Neural progenitor cell (in vitro differentiated cells): ENCODE measurements around the gene ADAM17. TPM values are rescaled to one million over a fixed set of nuclear protein-coding genes. Genes with fewer than 3 reads are reported as not detected.

ENCODE experiments used
- DNase-seq: peaks from one replicate; pipeline ENCODE4 v3.0.0-alpha.2; 2016; ENCODE audit warnings: low spot score
- H2AFZ ChIP-seq: fragments of 200-600 bp; sonication (generic); replicated peaks from 2 replicates; pipeline ENCODE4 v1.6.1; 2016; ENCODE audit warnings: antibody characterized with exemption
- H3F3A ChIP-seq: fragments of 200-600 bp; sonication (generic); 2 replicates; pipeline ENCODE4 v1.6.1; 2016; ENCODE audit warnings: antibody characterized with exemption, low read depth
- H3K27ac ChIP-seq: fragments of 200-600 bp; sonication (generic); 2 replicates; pipeline ENCODE4 v1.5.1; 2016; ENCODE audit warnings: mild to moderate bottlenecking
- H3K27me3 ChIP-seq: fragments of 200-600 bp; sonication (generic); 2 replicates; pipeline ENCODE4 v1.6.1; 2016; ENCODE audit warnings: mild to moderate bottlenecking, moderate library complexity
- H3K36me3 ChIP-seq: fragments of 200-600 bp; sonication (generic); 2 replicates; pipeline ENCODE4 v1.5.1; 2016
- H3K4me1 ChIP-seq: fragments of 200-600 bp; sonication (generic); 2 replicates; pipeline ENCODE4 v1.6.1; 2016; ENCODE audit warnings: mixed run types
- H3K4me2 ChIP-seq: fragments of 200-600 bp; sonication (generic); 2 replicates; pipeline ENCODE4 v1.6.1; 2016
- H3K4me3 ChIP-seq: fragments of 200-600 bp; sonication (generic); 2 replicates; pipeline ENCODE4 v1.5.1; 2016
- H3K79me2 ChIP-seq: fragments of 200-600 bp; sonication (generic); 2 replicates; pipeline ENCODE4 v1.6.1; 2016; ENCODE audit warnings: low read depth
- H3K9ac ChIP-seq: fragments of 200-600 bp; sonication (generic); 2 replicates; pipeline ENCODE4 v1.6.1; 2016
- H3K9me3 ChIP-seq: fragments of 200-600 bp; sonication (generic); 2 replicates; pipeline ENCODE4 v1.5.1; 2016; ENCODE audit warnings: low read depth
- H4K20me1 ChIP-seq: fragments of 200-600 bp; sonication (generic); 2 replicates; pipeline ENCODE4 v1.6.1; 2016; ENCODE audit warnings: low read depth
- H3K27ac Mint-ChIP-seq: 3 replicates; pipeline ENCODE4 v1.8.0; 2021; ENCODE audit warnings: mixed read lengths
- H3K27me3 Mint-ChIP-seq: 2 replicates; pipeline ENCODE4 v1.8.0; 2022; ENCODE audit warnings: low read depth, mild to moderate bottlenecking, inconsistent platforms, moderate library complexity, mixed read lengths; ENCODE audit not compliant: insufficient read depth
- H3K36me3 Mint-ChIP-seq: 3 replicates; pipeline ENCODE4 v1.8.0; 2021; ENCODE audit warnings: mixed read lengths
- H3K4me1 Mint-ChIP-seq: 3 replicates; pipeline ENCODE4 v1.8.0; 2021; ENCODE audit warnings: mixed read lengths
- H3K4me3 Mint-ChIP-seq: 3 replicates; pipeline ENCODE4 v1.8.0; 2021; ENCODE audit warnings: mild to moderate bottlenecking, moderate library complexity, mixed read lengths
- H3K9me3 Mint-ChIP-seq: 3 replicates; pipeline ENCODE4 v1.8.0; 2020; ENCODE audit warnings: mixed read lengths
- EZH2 ChIP-seq: fragments of 200-600 bp; sonication (generic); IDR thresholded peaks from 2 replicates; pipeline ENCODE4 v1.6.1; 2017; ENCODE audit warnings: antibody characterized with exemption, mild to moderate bottlenecking, moderate library complexity
- EZH2phosphoT487 ChIP-seq: fragments of 200-600 bp; sonication (generic); IDR thresholded peaks from 2 replicates; pipeline ENCODE4 v1.6.1; 2017; ENCODE audit warnings: antibody characterized with exemption
- total RNA-seq: library from RNA; depleted of rRNA; stranded (reverse); fragments of >200 nt; gene quantifications from 2 replicates; pipeline ENCODE4 v1.2.3, GENCODE V29; 2015; ENCODE audit warnings: low replicate concordance
- TF ChIP-seq, protein P1 (sequence below): fragments of 200-600 bp; sonication (generic); IDR thresholded peaks from 2 replicates; pipeline ENCODE4 v1.5.1; 2017; ENCODE audit warnings: antibody characterized with exemption, mild to moderate bottlenecking

The ADAM17 gene
- total RNA-seq, 1 donor from 2014 or later = 72.1 TPM

- H3K4me2 ChIP-seq = no peak overlapping the region
- Mint-ChIP-seq H3K4me3 (no peak overlapping the region), H3K27me3 (no peaks in the 10 kb centered on the region), H3K27ac (no peak overlapping the region), H3K36me3 (peaks cover 30% of the 10 kb centered on the region), H3K9me3 (no peaks in the 10 kb centered on the region), H3K4me1 (no peaks in the 10 kb centered on the region)
- no peak overlapping the region for H3K9ac ChIP-seq
- H4K20me1 ChIP-seq = peaks cover 3% of the 10 kb centered on the region
- no peak for DNase-seq
- no peak overlapping the region for H3K4me3 ChIP-seq
- no peak overlapping the region for H2AFZ ChIP-seq
- no peak overlapping the region for H3K27ac ChIP-seq
- no peaks in the 10 kb centered on the region for H3F3A ChIP-seq
- H3K9me3 ChIP-seq = no peaks in the 10 kb centered on the region
- TF ChIP-seq, protein P1, sequence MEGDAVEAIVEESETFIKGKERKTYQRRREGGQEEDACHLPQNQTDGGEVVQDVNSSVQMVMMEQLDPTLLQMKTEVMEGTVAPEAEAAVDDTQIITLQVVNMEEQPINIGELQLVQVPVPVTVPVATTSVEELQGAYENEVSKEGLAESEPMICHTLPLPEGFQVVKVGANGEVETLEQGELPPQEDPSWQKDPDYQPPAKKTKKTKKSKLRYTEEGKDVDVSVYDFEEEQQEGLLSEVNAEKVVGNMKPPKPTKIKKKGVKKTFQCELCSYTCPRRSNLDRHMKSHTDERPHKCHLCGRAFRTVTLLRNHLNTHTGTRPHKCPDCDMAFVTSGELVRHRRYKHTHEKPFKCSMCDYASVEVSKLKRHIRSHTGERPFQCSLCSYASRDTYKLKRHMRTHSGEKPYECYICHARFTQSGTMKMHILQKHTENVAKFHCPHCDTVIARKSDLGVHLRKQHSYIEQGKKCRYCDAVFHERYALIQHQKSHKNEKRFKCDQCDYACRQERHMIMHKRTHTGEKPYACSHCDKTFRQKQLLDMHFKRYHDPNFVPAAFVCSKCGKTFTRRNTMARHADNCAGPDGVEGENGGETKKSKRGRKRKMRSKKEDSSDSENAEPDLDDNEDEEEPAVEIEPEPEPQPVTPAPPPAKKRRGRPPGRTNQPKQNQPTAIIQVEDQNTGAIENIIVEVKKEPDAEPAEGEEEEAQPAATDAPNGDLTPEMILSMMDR = no peak
- TF ChIP-seq EZH2 (no peak), EZH2phosphoT487 (no peak)
- no peaks in the 10 kb centered on the region for H3K27me3 ChIP-seq
- H3K36me3 ChIP-seq = peaks cover 34% of the 10 kb centered on the region
- no peaks in the 10 kb centered on the region for H3K4me1 ChIP-seq
- H3K79me2 ChIP-seq = no peaks in the 10 kb centered on the region
Measured at GRCh38 chr2:9440058-9440727, 115.4 kb downstream of the ADAM17 start.

DNA sequence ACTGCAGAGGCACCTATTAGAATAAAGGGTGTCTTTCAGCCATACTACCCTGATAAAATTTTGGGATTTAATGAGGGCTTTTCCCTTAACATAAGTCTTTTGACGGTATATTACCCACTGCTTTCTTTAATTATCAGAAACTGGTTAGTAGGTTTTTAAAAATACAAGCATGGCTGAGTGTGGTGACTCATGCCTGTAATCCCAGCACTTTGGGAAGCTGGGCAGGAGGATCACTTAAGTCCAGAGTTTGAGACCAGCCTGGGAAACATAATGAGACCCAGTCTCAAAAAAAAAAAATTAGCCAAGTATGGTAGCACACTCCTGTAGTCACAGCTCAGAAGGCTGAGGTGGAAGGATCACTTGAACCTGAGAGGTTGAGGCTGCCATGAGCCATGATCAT is 116.1 kb downstream of the ADAM17 start:
- Histone ChIP-seq H3K27me3 (no peaks in the 10 kb centered on the region), H3K79me2 (no peaks in the 10 kb centered on the region), H3F3A (no peaks in the 10 kb centered on the region), H3K4me1 (no peaks in the 10 kb centered on the region), H2AFZ (no peak overlapping the region), H3K4me2 (no peak overlapping the region), H3K9ac (no peak overlapping the region), H3K9me3 (no peaks in the 10 kb centered on the region), H3K4me3 (no peak overlapping the region), H4K20me1 (peaks cover 3% of the 10 kb centered on the region), H3K27ac (no peak overlapping the region), H3K36me3 (peaks cover 30% of the 10 kb centered on the region)
- Mint-ChIP-seq H3K4me1 (no peaks in the 10 kb centered on the region), H3K4me3 (no peak overlapping the region), H3K9me3 (no peaks in the 10 kb centered on the region), H3K36me3 (peaks cover 33% of the 10 kb centered on the region), H3K27ac (no peak overlapping the region), H3K27me3 (no peaks in the 10 kb centered on the region)
- TF ChIP-seq, protein P1 = no peak
- TF ChIP-seq EZH2 (no peak), EZH2phosphoT487 (no peak)
- DNase-seq = no peak

Other genes starting within 250 kb of the ADAM17 start
- gene ITGB1BP1, start 132.3 kb downstream of the ADAM17 start, total RNA-seq = 14.6 and 17.3 TPM in 2 replicates
- gene CPSF3, start 132.2 kb downstream of the ADAM17 start, total RNA-seq = 129 and 199 TPM in 2 replicates
- 22.4 and 45.6 TPM in 2 replicates for gene IAH1, start 81.3 kb downstream of the ADAM17 start, total RNA-seq
- gene YWHAQ, start 75.2 kb upstream of the ADAM17 start, total RNA-seq = 468 and 655 TPM in 2 replicates